ENCODE data around the gene TFDP1. TPM values are rescaled to one million over a fixed set of nuclear protein-coding genes. Genes with fewer than 3 reads are reported as not detected.

TFDP1 gene
- total and polyA plus RNA-seq, 5 donors from 2014 or later = 31.1 to 64.3 (median 39.8) TPM

DNA sequence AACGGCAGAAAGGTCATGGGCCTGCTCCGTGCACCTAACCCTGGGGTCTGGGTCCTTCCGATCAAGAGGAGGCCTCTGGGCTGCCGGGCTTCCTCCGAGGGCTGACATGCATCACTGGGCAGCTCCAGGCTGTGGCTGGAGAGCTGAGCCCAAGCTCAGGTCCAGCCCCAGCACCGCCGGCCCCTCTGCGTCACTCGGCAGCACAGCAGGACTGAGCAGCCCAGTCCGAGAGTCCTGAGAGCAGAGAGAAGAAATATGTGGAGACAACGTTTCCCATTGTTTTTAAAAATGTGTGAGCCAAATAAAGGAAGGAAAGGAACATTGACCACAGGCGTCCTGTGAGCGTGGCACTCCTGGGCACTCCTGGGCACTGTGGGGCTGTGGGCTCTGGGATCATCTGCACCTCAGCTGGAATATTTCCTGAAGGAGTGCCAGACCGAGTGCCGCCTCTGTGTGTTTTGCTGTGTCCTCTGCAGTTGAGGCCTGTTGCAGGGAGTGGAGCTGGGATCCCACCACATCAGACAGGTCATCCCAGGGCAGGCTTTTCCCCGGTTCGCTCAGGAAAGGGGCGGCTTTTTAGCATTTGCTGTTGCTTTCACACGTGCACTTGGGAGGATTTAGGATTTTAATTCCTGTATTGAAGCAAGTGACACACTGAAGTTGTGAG, 37.8 kb upstream of the TFDP1 start:
- Histone ChIP-seq H3K4me1 (ENCODE audit: control insufficient read depth, insufficient read depth, low read length, poor library complexity, severe bottlenecking) (no peaks in the 10 kb centered on the region), H3K9me3 (ENCODE audit: control insufficient read depth in 2 of 2, low read length in 2 of 2) (no peaks in the 10 kb centered on the region), H3K36me3 (ENCODE audit: control insufficient read depth, insufficient read depth, low read length) (peaks cover 16% of the 10 kb centered on the region), H3K27ac (ENCODE audit: insufficient read depth, low read length, poor library complexity, severe bottlenecking) (no peak overlapping the region), H3K4me3 (ENCODE audit: low read depth, low read length) (no peak overlapping the region), H3K27me3 (ENCODE audit: control insufficient read depth, insufficient read depth, low read length) (no peaks in the 10 kb centered on the region)
- ATAC-seq (ENCODE audit: low read depth in 2 of 2) (no peak), DNase-seq (no peak)
- no peaks in the 10 kb centered on the region for H3K27me3 Mint-ChIP-seq
- H3K27ac Mint-ChIP-seq = no peak overlapping the region
- H3K36me3 Mint-ChIP-seq = peaks cover 19% of the 10 kb centered on the region
- no peak overlapping the region for H3K4me3 Mint-ChIP-seq
- H3K9me3 Mint-ChIP-seq = no peaks in the 10 kb centered on the region
- H3K4me1 Mint-ChIP-seq = peaks cover 0 to 4% (median 2%) of the 10 kb centered on the region in 4 donors

- H3K4me1 Mint-ChIP-seq = peaks cover 0 to 4% (median 2%) of the 10 kb centered on the region in 4 donors
- no peak overlapping the region for H3K27ac ChIP-seq (ENCODE audit: insufficient read depth, low read length, poor library complexity, severe bottlenecking)
- no peaks in the 10 kb centered on the region for H3K4me1 ChIP-seq (ENCODE audit: control insufficient read depth, insufficient read depth, low read length, poor library complexity, severe bottlenecking)
- H3K4me3 ChIP-seq (ENCODE audit: low read depth, low read length) = no peak overlapping the region
- H3K9me3 ChIP-seq (ENCODE audit: control insufficient read depth in 2 of 2, low read length in 2 of 2) = no peaks in the 10 kb centered on the region
- H3K9me3 Mint-ChIP-seq = no peaks in the 10 kb centered on the region
- peak overlapping the region in 1 of 3 donors; percentile 79 for H3K27ac Mint-ChIP-seq
- H3K4me3 Mint-ChIP-seq = no peak overlapping the region
- DNase-seq (no peak), ATAC-seq (ENCODE audit: low read depth in 2 of 2) (no peak)
- no peaks in the 10 kb centered on the region for H3K27me3 Mint-ChIP-seq
- H3K36me3 Mint-ChIP-seq = peaks cover 20% of the 10 kb centered on the region
- H3K36me3 ChIP-seq (ENCODE audit: control insufficient read depth, insufficient read depth, low read length) = peaks cover 22% of the 10 kb centered on the region
- H3K27me3 ChIP-seq (ENCODE audit: control insufficient read depth, insufficient read depth, low read length) = no peaks in the 10 kb centered on the region
Observed at GRCh38 chr13:113547238-113547971, 37.1 kb upstream of the TFDP1 start.

- H3K9me3 Mint-ChIP-seq = no peaks in the 10 kb centered on the region
- Histone ChIP-seq H3K36me3 (ENCODE audit: control insufficient read depth, insufficient read depth, low read length) (peaks cover 22% of the 10 kb centered on the region), H3K27ac (ENCODE audit: insufficient read depth, low read length, poor library complexity, severe bottlenecking) (no peak overlapping the region), H3K9me3 (ENCODE audit: control insufficient read depth in 2 of 2, low read length in 2 of 2) (no peaks in the 10 kb centered on the region), H3K27me3 (ENCODE audit: control insufficient read depth, insufficient read depth, low read length) (no peaks in the 10 kb centered on the region), H3K4me1 (ENCODE audit: control insufficient read depth, insufficient read depth, low read length, poor library complexity, severe bottlenecking) (no peaks in the 10 kb centered on the region), H3K4me3 (ENCODE audit: low read depth, low read length) (no peak overlapping the region)
- H3K4me1 Mint-ChIP-seq = peaks cover 0 to 4% (median 2%) of the 10 kb centered on the region in 4 donors
- peaks cover 25% of the 10 kb centered on the region for H3K36me3 Mint-ChIP-seq
- H3K4me3 Mint-ChIP-seq = no peak overlapping the region
- DNase-seq (no peak), ATAC-seq (ENCODE audit: low read depth in 2 of 2) (no peak)
- no peaks in the 10 kb centered on the region for H3K27me3 Mint-ChIP-seq
- no peak overlapping the region for H3K27ac Mint-ChIP-seq
Observed at GRCh38 chr13:113548171-113548641, 36.3 kb upstream of the TFDP1 start.

GRCh38 chr13:113548778-113549621, 35.6 kb upstream of the TFDP1 start:
- H3K4me1 ChIP-seq (ENCODE audit: control insufficient read depth, insufficient read depth, low read length, poor library complexity, severe bottlenecking) = no peaks in the 10 kb centered on the region
- H3K9me3 ChIP-seq (ENCODE audit: control insufficient read depth in 2 of 2, low read length in 2 of 2) = no peaks in the 10 kb centered on the region
- H3K27ac Mint-ChIP-seq = peak overlapping the region in 1 of 3 donors; percentile 28
- no peaks in the 10 kb centered on the region for H3K27me3 ChIP-seq (ENCODE audit: control insufficient read depth, insufficient read depth, low read length)
- no peak for DNase-seq
- no peaks in the 10 kb centered on the region for H3K27me3 Mint-ChIP-seq
- H3K36me3 Mint-ChIP-seq = peaks cover 20% of the 10 kb centered on the region
- H3K27ac ChIP-seq (ENCODE audit: insufficient read depth, low read length, poor library complexity, severe bottlenecking) = no peak overlapping the region
- no peak overlapping the region for H3K4me3 Mint-ChIP-seq
- peaks cover 0 to 2% (median 0%) of the 10 kb centered on the region in 4 donors for H3K4me1 Mint-ChIP-seq
- no peaks in the 10 kb centered on the region for H3K9me3 Mint-ChIP-seq
- ATAC-seq (ENCODE audit: low read depth in 2 of 2) = no peak
- H3K36me3 ChIP-seq (ENCODE audit: control insufficient read depth, insufficient read depth, low read length) = peaks cover 26% of the 10 kb centered on the region
- no peak overlapping the region for H3K4me3 ChIP-seq (ENCODE audit: low read depth, low read length)

- Mint-ChIP-seq H3K4me3 (no peak overlapping the region), H3K4me1 (peaks cover 0 to 2% (median 0%) of the 10 kb centered on the region in 4 donors), H3K36me3 (peaks cover 20% of the 10 kb centered on the region), H3K27me3 (no peaks in the 10 kb centered on the region), H3K27ac (no peak overlapping the region), H3K9me3 (no peaks in the 10 kb centered on the region)
- Histone ChIP-seq H3K9me3 (ENCODE audit: control insufficient read depth in 2 of 2, low read length in 2 of 2) (no peaks in the 10 kb centered on the region), H3K27ac (ENCODE audit: insufficient read depth, low read length, poor library complexity, severe bottlenecking) (no peak overlapping the region), H3K4me1 (ENCODE audit: control insufficient read depth, insufficient read depth, low read length, poor library complexity, severe bottlenecking) (no peaks in the 10 kb centered on the region), H3K4me3 (ENCODE audit: low read depth, low read length) (no peak overlapping the region), H3K27me3 (ENCODE audit: control insufficient read depth, insufficient read depth, low read length) (no peaks in the 10 kb centered on the region), H3K36me3 (ENCODE audit: control insufficient read depth, insufficient read depth, low read length) (peaks cover 26% of the 10 kb centered on the region)
- DNase-seq (no peak), ATAC-seq (ENCODE audit: low read depth in 2 of 2) (no peak)
Observed at GRCh38 chr13:113550453-113550852, 34.1 kb upstream of the TFDP1 start.

DNA sequence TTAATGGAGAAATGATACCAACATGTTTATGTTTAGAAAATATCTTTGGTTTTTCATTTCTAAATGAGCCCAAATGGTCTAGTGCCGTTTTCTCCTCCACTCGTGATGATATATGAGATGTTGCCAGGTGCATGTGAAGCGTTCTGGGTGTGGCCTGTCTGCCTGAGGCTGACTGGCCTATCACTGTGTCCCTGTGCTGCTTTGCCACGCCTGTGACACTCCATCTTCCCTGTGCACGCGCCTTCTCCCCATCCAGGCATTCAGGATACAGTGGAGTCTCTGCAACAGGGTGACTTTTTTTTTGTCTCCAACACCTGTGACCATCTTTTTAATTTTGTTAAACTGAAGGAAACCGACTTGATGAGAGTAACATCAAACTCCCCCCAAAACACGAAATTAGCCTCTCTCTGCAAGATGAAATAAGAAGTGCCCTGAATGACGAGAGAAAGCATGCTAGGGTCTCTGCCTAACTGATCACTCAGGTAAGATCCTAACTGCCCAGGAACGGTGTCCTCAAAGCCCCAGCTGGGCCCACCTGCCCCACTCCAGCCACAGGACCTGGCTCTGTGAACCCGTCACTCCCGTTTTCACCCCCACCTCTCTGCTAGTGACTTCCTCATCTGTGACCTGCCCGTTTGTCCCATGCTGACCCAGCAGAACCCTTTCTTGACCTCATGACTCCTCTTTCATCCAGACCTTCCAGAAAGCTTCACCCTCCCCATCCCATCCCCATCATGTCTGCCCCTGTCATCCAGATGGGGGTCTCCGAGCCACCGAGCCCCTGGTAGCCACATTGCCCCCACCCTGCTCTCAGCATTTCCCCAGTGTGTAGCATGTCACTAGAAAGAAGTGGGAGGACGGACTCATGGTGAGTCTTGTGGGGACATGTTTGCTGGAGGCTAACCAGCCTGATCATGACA, 33.2 kb upstream of the TFDP1 start:
- Mint-ChIP-seq H3K9me3 (no peaks in the 10 kb centered on the region), H3K36me3 (peaks cover 20% of the 10 kb centered on the region), H3K4me3 (peak overlapping the region in 1 of 4 donors; percentile 58)

DNA sequence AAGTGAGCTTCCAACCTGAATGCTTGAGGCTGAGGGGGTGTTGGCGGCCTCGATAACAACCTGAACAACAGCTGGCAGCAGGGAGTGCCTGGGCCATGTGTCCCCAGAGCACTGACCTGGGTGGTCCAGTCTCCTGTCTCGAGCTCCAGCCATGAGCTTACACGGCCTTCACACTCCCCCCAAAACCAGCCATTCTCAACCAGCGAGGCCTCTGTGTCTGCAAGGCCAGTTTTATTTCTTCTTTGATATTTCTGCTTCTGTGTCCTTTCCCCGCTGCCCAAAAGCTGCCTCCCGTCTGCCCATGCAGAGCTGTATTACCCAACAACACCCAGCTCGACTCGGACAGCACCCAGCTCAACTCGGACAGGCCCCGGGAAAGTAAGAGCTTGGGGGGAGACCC, 32.5 kb upstream of the TFDP1 start:
- Mint-ChIP-seq H3K27ac (peak overlapping the region in 1 of 3 donors; percentile 56), H3K27me3 (no peaks in the 10 kb centered on the region), H3K4me1 (no peaks in the 10 kb centered on the region), H3K9me3 (no peaks in the 10 kb centered on the region), H3K36me3 (peaks cover 20% of the 10 kb centered on the region), H3K4me3 (no peak overlapping the region)
- Histone ChIP-seq H3K27ac (ENCODE audit: insufficient read depth, low read length, poor library complexity, severe bottlenecking) (no peak overlapping the region), H3K9me3 (ENCODE audit: control insufficient read depth in 2 of 2, low read length in 2 of 2) (no peaks in the 10 kb centered on the region), H3K36me3 (ENCODE audit: control insufficient read depth, insufficient read depth, low read length) (peaks cover 26% of the 10 kb centered on the region), H3K27me3 (ENCODE audit: control insufficient read depth, insufficient read depth, low read length) (no peaks in the 10 kb centered on the region), H3K4me3 (ENCODE audit: low read depth, low read length) (no peak overlapping the region), H3K4me1 (ENCODE audit: control insufficient read depth, insufficient read depth, low read length, poor library complexity, severe bottlenecking) (no peaks in the 10 kb centered on the region)
- no peak for ATAC-seq (ENCODE audit: low read depth in 2 of 2)
- no peak for DNase-seq

More for the DNA sequence above, 33.2 kb upstream of the TFDP1 start:
- H3K9me3 ChIP-seq (ENCODE audit: control insufficient read depth in 2 of 2, low read length in 2 of 2) = no peaks in the 10 kb centered on the region
- H3K4me1 ChIP-seq (ENCODE audit: control insufficient read depth, insufficient read depth, low read length, poor library complexity, severe bottlenecking) = no peaks in the 10 kb centered on the region
- H3K36me3 ChIP-seq (ENCODE audit: control insufficient read depth, insufficient read depth, low read length) = peaks cover 26% of the 10 kb centered on the region
- H3K27me3 ChIP-seq (ENCODE audit: control insufficient read depth, insufficient read depth, low read length) = no peaks in the 10 kb centered on the region
- DNase-seq (no peak), ATAC-seq (ENCODE audit: low read depth in 2 of 2) (no peak)
- Mint-ChIP-seq H3K27ac (no peak overlapping the region), H3K4me1 (no peaks in the 10 kb centered on the region), H3K27me3 (no peaks in the 10 kb centered on the region)
- no peak overlapping the region for H3K4me3 ChIP-seq (ENCODE audit: low read depth, low read length)
- no peak overlapping the region for H3K27ac ChIP-seq (ENCODE audit: insufficient read depth, low read length, poor library complexity, severe bottlenecking)

Data from CD4-positive, CD25-positive, alpha-beta regulatory T cell (primary cell).